Esophagus squamous epithelium (tissue), 4 donors: ENCODE data around the gene HDAC11.

Source experiments
- CTCF ChIP-seq, 6 experiments: fragments of 450-650 bp in 4 of 6; fragments of 200-600 bp in 2 of 6; sonication (generic) in 2 of 6; IDR thresholded peaks; one replicate each; pipeline ENCODE4 v1.5.1; 2016 to 2019; ENCODE audit warnings: antibody characterized with exemption in 6 of 6, mild to moderate bottlenecking in 4 of 6, moderate library complexity in 4 of 6
- POLR2A ChIP-seq, 4 donors: fragments of 450-650 bp; IDR thresholded peaks; one replicate each; pipeline ENCODE4 v1.6.1; 2017; ENCODE audit warnings: antibody characterized with exemption in 4 of 4, mild to moderate bottlenecking in 4 of 4, moderate library complexity in 3 of 4

GRCh38 chr3:13513051-13513912 is 33.2 kb downstream of the HDAC11 start:
- TF ChIP-seq POLR2A (IDR thresholded peaks at IDR 0.05) (no peak), CTCF (IDR thresholded peaks at IDR 0.05) (no peak)
